GM12874 (cell line): ENCODE results near the gene OBSCN.

Experiments
- CTCF ChIP-seq: IDR thresholded peaks from 2 replicates; pipeline ENCODE4 v1.5.1; 2011; ENCODE audit warnings: low read depth, mild to moderate bottlenecking, control low read depth, low read length, moderate library complexity; ENCODE audit not compliant: insufficient read depth

OBSCN gene

GRCh38 chr1:228416217-228416933 is 208.5 kb downstream of the OBSCN start, which contains the start of gene TRIM17:
Gene TRIM17, minus strand, starts transcription at chr1:228416861. Its CDS starts 1,789 bp downstream, at chr1:228415072.
- 0 out of 2 replicates have a peak, but pooled peaks have one; percentile 25 for TF ChIP-seq CTCF

GRCh38 chr1:228417061-228417460 is 209.2 kb downstream of the OBSCN start:
- no peak for TF ChIP-seq CTCF

GRCh38 chr1:228417483-228418203 is 209.8 kb downstream of the OBSCN start:
- no peak for TF ChIP-seq CTCF

GRCh38 chr1:228420968-228421826 is 213.4 kb downstream of the OBSCN start:
- no peak for TF ChIP-seq CTCF

- no peak for TF ChIP-seq CTCF
These were observed 215.7 kb downstream of the OBSCN start for GRCh38 chr1:228423404-228424053.

- TF ChIP-seq CTCF: no peak
These were observed 217.1 kb downstream of the OBSCN start for GRCh38 chr1:228424685-228425660.
